ENCODE results near the gene SRGAP3. TPM values are rescaled to one million over a fixed set of nuclear protein-coding genes. Genes with fewer than 3 reads are reported as not detected.

SRGAP3 gene
- total and polyA plus RNA-seq, 8 donors = 5.1 to 28.9 (median 22.4) TPM

GRCh38 chr3:9244495-9245183, 4.8 kb downstream of the SRGAP3 start:
- Histone ChIP-seq H3K4me1 (peaks cover 2 to 16% of the 10 kb centered on the region in 2 donors), H3K27ac (no peak overlapping the region), H3K36me3 (no peaks in the 10 kb centered on the region), H3K27me3 (peaks cover 0 to 7% of the 10 kb centered on the region in 2 donors), H3K4me3 (no peak overlapping the region), H3K9me3 (no peaks in the 10 kb centered on the region)
- TF ChIP-seq, protein P1, sequence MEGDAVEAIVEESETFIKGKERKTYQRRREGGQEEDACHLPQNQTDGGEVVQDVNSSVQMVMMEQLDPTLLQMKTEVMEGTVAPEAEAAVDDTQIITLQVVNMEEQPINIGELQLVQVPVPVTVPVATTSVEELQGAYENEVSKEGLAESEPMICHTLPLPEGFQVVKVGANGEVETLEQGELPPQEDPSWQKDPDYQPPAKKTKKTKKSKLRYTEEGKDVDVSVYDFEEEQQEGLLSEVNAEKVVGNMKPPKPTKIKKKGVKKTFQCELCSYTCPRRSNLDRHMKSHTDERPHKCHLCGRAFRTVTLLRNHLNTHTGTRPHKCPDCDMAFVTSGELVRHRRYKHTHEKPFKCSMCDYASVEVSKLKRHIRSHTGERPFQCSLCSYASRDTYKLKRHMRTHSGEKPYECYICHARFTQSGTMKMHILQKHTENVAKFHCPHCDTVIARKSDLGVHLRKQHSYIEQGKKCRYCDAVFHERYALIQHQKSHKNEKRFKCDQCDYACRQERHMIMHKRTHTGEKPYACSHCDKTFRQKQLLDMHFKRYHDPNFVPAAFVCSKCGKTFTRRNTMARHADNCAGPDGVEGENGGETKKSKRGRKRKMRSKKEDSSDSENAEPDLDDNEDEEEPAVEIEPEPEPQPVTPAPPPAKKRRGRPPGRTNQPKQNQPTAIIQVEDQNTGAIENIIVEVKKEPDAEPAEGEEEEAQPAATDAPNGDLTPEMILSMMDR (IDR thresholded peaks at IDR 0.05) = no peak
- ATAC-seq = no peak
- intact Hi-C loops (cut with DNase I) = no loop called here
- no peak for DNase-seq

- ATAC-seq = no peak
- intact Hi-C loops (cut with DNase I) = no loop called here
These were observed 7.5 kb downstream of the SRGAP3 start for GRCh38 chr3:9241956-9242355.

GRCh38 chr3:9239680-9240079, 9.8 kb downstream of the SRGAP3 start:
- H3K36me3 ChIP-seq = no peaks in the 10 kb centered on the region
- TF ChIP-seq, protein P1 (IDR thresholded peaks at IDR 0.05) = no peak
- no peak for ATAC-seq

More at GRCh38 chr3:9241956-9242355, 7.5 kb downstream of the SRGAP3 start:
- Histone ChIP-seq H3K27me3 (no peaks in the 10 kb centered on the region), H3K36me3 (no peaks in the 10 kb centered on the region), H3K9me3 (no peaks in the 10 kb centered on the region), H3K4me3 (no peak overlapping the region), H3K27ac (no peak overlapping the region), H3K4me1 (no peaks in the 10 kb centered on the region)
- DNase-seq = no peak
- TF ChIP-seq, protein P1 (IDR thresholded peaks at IDR 0.05) = no peak

GRCh38 chr3:9238721-9239295, 10.6 kb downstream of the SRGAP3 start:
- ATAC-seq (no peak), DNase-seq (no peak)
- no peaks in the 10 kb centered on the region for H3K27me3 ChIP-seq
- H3K4me3 ChIP-seq = no peak overlapping the region
- TF ChIP-seq, protein P1 (IDR thresholded peaks at IDR 0.05) = no peak
- H3K36me3 ChIP-seq = no peaks in the 10 kb centered on the region
- no peaks in the 10 kb centered on the region for H3K9me3 ChIP-seq
- no peak overlapping the region for H3K27ac ChIP-seq
- H3K4me1 ChIP-seq = no peaks in the 10 kb centered on the region
- intact Hi-C loops (cut with DNase I) = no loop called here

More at GRCh38 chr3:9239680-9240079, 9.8 kb downstream of the SRGAP3 start:
- Histone ChIP-seq H3K4me3 (no peak overlapping the region), H3K9me3 (no peaks in the 10 kb centered on the region), H3K4me1 (no peaks in the 10 kb centered on the region), H3K27ac (no peak overlapping the region), H3K27me3 (no peaks in the 10 kb centered on the region)
- intact Hi-C loops (cut with DNase I) = no loop called here
- DNase-seq = no peak

DNA sequence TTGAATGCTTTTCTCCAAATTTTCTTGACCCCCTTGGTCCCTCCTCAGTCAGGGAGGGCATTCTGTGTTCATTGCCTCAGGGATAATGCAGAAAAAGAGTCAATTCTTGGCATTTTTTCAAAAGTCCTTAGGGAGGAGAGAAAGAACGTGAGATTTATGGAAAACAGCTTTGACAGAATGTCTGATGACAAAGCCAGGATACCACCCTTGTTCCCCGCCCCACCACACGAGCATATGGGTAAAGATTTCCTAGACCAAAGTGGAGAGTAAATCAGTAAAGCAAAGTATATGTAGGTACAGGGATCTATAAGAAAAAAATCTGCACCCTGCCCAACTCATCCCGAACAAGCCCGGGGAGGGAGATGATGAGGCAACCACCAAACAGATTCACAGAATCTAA, 11.2 kb downstream of the SRGAP3 start:
- intact Hi-C loops (cut with DNase I) = no loop called here
- H3K27ac ChIP-seq = no peak overlapping the region
- no peaks in the 10 kb centered on the region for H3K9me3 ChIP-seq
- TF ChIP-seq, protein P1 (IDR thresholded peaks at IDR 0.05) = no peak
- no peak overlapping the region for H3K4me3 ChIP-seq
- H3K36me3 ChIP-seq = no peaks in the 10 kb centered on the region
- ATAC-seq (no peak), DNase-seq (no peak)
- H3K27me3 ChIP-seq = no peaks in the 10 kb centered on the region
- H3K4me1 ChIP-seq = no peaks in the 10 kb centered on the region
